ENCODE measurements around the gene CS.
"Not testable (repeated sequence)": the region's sequence is repeated elsewhere in the genome, so short reads cannot be mapped to it uniquely, and the experiment has no call there.

The CS gene

DNA sequence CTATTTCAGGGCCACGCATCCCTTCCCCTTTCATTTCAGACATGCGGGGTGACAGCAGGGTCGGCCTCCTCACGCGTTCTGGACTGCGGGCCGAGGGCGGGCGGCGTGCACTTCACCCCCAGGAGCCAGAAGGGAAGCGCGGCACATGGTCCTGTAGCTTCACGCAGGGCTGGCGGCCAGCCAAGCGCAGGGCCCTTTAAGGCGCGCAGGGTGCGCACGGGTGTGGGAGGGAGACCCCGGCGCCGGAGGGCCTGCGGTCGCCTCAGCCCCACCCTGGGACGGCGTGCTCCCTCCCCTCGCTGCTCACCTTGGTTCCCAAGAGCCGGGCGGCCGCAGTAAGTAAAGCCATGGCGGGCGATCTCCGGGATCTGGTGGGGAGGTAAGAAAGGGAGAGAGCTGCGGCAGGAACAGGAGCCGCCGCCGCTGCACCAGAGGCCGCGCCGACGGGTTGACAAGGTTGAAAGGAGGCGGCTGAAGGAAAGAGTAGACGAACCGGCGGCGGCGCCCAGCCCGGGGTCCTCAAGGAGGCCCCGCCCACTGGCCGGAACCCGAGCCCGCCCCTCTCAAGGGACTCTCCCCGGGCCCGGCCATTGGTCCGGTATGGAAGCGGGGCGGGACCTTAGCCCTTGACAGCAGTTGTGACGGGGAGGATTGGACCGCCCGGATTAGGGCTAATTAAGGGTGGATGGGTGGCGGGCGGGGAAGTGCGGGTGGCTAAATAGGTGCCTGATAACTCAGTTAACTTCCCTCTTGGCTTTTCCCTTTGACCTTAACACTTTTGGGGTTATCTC, at the start of gene CS:
Gene CS (minus strand): TSS at position 478 of the 791 bp plus-strand sequence. CDS start 129 bp downstream, at position 349.
- peak; percentile 99 for DNase-seq

DNA sequence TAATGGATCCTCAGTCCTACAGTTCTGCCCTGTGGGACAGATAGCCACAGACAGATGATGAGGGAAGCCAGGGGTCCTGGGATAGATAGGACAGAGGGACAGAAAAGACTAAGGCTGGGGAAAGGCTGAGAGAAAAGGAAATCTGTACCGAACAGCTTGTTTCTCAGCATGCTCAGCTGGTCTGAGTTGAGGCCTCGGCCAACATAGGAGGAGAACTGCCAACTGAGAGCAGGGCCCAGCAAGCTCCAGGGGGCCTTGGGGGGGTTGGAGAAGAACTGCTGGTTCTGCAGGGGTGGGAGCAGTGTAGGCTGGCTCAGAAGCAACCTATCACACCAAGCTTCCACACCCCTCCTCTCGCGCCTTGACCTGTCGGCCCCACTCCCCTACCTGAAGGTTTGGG, 48.6 kb upstream of the CS start:
- DNase-seq = no peak

DNA sequence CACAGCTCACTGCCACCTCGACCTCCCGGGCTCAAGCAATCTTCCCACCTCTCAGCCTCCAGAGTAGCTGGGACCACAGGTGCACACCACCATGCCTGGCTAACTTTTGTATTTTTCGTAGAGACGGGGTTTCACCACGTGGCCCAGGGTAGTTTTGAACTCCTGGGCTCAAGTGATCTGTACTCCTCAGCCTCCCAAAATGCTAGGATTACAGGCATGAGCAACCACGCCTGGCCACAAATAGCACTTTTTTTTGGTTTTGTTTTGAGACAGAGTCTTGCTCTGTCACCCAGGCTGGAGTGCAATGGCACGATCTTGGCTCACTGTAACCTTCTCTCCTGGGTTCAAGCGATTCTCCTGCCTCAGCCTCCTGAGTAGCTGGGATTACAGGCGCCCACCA, 47.1 kb upstream of the CS start:
- not testable (repeated sequence) for DNase-seq

DNA sequence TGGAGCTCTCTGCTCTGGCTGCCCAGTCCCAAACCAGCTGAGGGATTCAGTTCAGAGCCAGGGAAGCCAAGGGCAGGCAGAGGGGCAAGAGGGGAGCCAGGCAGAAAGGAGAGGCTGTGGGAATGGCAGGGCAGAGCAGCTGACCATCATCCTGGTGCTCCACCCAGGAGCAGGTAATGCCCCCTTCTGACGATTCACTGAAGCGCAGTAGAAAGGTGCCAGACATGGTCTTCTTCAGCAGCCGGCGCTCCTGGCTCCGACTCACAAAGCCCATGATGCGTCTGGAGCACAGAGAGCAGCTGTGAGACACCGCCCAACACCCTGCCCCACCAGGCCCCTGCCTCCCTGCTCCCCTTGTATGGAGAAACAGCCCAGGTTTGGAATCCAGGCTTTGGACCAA, 46.5 kb upstream of the CS start:
- peak; percentile 8 for DNase-seq

DNA sequence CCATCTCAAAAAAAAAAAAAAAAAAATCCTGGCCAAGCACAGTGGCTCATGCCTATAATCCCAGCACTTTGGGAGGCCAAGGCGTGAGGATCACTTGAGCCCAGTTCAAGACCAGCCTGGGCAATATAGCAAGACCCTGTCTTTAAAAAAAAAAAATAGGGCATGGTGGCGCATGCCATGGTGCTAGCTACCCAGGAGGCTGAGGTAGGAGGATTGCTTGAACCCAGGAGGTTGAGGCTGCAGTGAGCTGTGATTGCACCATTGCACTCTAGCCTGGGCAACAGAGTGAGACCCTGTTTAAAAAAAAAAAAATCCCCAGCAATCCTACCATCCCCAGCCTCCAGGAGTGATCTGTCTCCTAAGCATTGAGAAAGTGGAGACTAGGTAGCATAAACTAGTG, 42.2 kb upstream of the CS start:
- DNase-seq = not testable (repeated sequence)

DNA sequence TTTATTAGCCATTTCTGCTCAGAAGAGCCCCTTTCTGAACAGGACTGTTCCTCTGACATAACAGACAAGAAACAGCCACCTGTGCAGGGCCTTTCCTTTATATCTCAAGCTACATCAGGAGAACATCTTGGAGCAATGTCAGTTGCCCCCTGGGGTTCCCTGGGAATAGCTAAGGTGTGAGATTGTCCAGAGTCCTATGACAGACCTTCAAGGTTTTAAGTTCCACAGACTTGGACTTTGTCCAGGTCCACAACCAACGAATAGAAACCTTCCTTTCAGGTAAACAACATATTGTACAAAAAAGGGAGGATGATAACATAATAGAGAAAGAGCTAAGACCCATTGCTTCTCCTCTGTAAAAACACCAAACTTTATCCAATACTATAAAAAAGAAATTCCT, 41.5 kb upstream of the CS start:
- DNase-seq = no peak

DNA sequence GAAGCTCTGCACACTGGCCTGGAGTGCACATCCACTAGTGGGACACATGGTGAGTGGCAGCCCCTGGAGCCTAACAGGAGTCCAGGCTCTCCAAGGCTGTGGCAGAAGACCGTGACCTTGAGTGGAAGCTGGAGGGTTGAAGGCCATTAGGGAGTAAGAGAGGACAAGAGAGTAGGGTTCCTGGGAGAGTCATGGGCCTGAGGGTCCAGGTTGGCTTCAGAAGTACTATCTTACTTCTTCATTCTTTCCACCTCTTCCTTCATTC, 39.0 kb upstream of the CS start:
- DNase-seq = no peak

DNA sequence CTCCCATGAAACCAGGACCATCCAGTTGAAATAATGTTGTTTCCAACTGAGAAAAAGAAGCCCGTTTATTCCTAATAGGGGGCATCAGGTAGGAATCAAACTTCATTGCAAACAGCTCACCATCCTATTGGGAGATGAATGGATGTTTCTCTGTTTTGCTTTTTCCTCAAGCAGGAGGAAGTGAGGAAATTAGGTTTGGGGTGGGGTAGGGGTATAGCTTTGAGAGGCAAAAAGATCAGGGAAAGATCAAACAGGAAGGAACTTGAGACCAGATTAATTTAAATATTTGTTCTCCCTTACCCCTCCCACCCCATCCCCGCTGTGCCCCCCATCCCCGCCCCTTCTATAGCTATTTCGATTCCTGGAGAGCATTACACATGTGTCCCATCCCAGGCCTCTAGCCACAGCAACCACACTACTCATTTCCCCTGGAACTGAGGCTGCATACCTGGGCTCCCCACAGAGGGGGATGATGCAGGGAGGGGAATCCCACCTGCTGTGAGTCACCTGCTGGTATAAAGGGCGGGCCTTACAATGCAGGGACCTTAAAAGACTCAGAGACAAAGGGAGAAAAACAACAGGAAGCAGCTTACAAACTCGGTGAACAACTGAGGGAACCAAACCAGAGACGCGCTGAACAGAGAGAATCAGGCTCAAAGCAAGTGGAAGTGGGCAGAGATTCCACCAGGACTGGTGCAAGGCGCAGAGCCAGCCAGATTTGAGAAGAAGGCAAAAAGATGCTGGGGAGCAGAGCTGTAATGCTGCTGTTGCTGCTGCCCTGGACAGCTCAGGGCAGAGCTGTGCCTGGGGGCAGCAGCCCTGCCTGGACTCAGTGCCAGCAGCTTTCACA, 38.4 kb upstream of the CS start, which contains the start of gene IL23A:
Gene IL23A (plus strand): TSS at position 577 of the 850 bp plus-strand sequence. CDS start 161 bp downstream, at position 738.
- DNase-seq = peak; percentile 79

DNA sequence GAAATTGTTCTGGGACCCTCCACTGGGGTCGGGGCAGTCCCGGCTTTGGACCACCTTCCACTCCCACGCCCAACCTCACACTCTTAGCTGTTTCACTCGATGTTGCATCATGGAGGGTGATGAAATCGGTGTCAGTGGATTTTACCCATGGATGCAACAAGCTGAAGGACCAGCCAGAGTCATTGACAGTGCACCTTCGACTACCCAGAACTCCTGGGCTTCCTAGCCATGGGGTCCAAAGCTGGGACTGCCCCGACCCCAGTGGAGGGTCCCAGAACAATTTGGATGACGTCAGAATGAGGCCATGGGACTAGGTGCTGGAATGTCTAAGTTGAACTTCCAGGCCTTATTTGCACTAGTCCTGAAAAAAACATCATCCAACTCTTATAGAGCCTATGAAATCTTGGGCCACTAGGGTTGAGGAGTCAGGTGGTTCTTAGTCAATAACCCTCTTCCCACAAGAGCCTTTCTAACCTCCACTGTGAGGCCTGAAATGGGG, 37.7 kb upstream of the CS start:
- no peak for DNase-seq

DNA sequence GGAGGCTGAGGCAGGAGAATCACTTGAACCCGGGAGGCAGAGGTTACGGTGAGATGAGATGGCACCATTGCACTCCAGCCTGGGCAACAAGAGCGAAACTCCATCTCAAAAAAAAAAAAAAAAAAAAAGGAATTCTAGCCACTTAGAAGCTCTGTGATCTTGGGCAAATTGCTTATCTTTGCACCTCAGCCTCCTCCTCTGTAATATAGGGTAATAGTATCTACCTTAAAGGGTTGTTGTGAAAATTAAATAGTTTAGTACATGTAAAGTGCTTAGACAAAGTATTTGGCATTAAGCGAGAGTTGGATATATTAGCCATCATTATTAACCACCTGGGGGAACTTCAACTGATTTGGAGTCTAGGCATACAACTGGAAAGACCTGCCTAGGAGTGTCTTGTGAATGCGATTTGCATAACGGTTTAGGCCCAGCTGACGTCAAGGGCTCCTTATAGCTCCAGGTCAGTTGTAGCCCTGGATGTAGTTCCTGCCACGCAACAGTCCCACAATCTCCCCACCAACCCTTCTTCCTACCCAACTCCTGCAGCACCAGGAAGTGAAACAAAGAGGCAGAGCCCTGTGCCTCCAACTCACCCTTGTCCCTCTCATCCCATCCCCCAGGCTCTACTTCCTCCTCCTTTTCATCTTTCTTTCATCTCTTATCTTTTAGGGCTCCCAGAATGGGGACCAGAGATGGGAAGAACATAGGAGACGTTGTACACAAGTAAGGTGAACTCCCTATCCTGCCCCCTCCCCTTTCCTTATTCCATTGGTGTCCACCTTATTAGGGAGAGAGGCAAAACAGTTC, 36.4 kb upstream of the CS start:
- DNase-seq = no peak

DNA sequence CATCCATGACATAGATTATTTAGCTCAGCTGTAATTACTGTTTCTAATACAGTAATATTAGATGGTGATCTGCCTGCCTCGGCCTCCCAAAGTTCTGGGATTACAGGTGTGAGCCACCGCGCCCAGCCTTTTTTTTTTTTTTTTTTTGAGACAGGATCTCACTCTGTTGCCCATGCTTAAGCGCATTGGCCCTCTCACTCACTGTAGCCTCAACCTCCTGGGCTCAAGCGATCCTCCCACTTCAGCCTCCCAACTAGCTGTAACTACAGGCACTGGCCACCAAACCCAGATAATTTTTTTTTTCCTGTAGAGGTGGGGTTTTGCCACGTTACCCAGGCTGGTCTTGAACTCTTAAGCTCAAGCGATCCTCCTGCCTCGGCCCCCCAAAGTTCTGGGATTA, 35.4 kb upstream of the CS start:
- DNase-seq = not testable (repeated sequence)

DNA sequence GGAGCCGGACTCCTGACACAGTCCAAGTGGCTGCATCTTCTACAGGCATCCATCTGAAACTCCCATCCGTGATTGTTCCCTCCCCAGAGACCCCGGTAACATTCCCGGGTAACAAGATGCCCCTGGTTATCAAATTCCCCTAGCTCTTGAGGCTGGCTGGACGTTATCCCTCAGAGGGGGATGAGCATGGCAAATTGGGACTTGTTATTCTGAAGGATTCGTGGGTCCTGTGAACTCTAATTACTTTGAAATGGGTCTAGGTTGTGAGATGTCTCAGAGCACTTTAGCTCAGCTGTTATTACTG, 34.3 kb upstream of the CS start:
- no peak for DNase-seq

DNA sequence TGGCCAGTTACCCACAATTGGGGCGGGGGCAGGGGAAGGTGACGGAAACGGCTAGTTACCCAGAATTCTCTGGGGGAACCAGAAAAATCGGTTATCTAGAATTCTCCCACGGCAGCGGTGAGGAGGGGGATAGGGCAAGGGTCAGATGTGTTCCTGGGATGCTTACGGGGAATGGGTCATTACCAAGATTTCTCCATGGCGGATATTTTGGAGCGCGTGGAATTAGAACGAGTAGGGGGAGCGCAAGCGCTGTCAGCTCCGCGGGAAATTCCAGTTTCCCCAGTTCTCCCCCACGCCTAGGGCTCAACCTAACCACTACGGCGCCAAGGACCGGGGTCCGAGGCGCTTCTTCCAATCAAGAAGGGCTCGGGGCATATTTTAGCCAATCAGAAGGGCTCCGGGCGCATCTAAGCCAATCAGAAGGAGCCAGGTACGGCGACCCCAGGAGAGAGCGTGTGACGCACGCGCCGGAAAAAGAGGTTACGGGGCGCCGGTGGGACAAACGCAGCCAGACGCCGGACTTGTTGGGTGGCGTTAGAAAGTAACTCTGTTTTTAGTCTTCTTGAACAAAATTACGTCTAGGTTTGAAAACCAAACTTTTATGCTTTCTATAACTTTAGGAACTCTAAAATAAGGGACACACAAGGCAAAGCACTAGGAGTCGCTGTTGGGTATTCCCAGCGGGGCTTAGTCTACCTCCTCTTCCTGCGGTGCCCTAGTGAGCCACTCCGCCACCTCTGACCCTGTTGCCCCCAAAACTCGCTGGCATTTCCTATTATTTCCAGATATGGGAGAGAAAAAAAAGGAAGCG, 33.8 kb upstream of the CS start, which contains the start of gene PAN2:
Gene PAN2 (minus strand): TSS at position 322 of the 811 bp plus-strand sequence. CDS start 906 bp downstream, outside the sequence.
- DNase-seq = peak; percentile 90

DNA sequence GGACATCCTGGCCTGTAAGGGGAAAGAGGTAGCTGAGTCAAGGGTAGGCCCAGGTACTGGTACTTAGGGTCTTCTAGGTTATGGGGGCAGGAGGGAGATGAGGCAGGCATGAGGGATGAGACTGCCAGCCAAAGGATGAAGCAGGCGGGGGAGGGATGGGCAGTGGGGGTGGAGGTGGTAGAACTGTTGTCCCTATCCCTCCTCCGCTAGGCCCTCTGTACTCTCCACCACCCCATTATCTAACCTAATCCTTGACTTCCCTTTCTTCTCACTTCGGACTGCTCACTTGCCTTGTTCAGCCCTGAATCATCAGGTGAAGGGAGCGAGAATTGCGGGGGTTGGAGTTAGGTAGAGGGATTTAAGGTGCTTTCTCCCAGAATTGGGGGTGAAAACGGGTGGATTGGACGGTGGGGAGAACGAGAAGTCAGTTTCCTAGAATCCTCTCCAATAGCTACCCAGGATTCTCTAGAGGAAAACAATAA, 33.1 kb upstream of the CS start:
- no peak for DNase-seq

DNA sequence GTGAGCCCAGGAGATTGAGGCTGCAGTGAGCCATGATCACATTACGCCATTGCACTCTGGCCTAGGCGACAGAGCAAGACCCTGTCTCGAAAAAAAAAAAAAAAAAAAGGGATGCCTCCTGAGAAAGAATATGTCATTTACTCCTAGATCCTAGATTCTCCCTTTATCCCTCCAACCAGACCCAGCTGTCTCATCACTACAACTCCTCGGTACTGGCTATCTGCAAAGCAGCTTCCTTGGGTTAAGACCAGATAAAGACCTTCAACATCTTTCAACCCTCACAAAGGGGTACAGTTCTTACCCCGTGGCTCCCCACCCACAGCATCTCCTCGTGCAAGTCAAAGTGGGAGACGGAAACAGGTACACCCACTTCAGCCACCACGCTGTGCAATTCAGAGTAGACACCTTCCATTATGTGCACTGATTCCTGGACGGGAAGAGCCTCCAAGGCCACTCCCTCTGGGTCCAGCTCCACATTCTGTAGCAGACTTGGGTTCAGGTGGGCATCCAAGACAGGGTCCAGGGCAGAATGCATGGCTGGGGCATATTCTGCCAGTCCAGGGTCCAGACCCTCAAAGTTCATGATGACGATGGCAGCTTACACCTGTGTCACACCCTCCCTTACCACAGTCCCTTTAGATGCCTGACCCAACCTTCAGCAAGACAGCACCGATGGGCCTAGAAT, 32.5 kb upstream of the CS start:
- DNase-seq = no peak

DNA sequence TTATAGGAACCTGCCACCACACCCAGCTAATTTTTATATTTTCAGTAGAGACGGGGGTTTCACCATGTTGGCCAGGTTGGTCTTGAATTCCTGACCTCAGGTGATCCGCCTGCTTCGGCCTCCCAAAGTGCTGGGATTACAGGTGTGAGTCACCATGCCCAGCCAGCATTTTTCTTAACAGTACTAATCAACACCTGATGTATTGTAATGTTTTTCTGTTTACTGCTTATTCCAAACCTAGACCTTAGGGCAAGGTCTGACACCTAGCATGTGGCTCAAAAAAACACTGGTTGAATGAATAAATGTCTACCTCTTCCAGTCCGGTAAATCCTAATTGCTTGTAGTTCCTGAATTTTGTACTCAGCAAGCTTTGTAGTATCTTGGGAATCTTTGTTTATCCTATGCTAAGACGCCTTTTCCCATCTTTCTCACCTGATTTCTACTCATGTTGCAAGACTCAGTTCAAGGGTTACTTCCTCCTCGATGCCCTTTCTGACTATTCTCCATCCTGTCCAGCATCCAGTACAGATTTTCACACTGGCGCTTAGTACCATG, 30.9 kb upstream of the CS start:
- DNase-seq = no peak

DNA sequence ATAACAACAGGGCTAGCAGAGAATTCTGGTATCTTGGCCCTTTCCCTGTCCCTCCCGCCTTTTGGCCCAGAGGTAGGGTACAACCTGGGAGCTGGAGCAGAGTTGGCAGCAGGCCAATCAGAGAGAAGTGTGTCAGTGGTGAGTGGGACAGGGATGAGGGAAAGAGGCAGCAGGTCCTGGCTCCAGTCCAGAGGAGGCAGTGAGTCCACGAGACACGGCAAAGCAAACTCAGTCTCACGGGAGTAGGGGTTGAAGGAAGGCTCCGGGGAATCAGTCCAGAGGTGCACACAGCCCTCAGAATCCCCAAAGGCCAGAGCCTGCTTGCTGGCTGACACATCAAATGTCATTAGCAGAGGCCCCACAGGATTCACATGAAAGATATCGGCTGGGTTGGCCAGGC, 26.4 kb upstream of the CS start:
- no peak for DNase-seq

DNA sequence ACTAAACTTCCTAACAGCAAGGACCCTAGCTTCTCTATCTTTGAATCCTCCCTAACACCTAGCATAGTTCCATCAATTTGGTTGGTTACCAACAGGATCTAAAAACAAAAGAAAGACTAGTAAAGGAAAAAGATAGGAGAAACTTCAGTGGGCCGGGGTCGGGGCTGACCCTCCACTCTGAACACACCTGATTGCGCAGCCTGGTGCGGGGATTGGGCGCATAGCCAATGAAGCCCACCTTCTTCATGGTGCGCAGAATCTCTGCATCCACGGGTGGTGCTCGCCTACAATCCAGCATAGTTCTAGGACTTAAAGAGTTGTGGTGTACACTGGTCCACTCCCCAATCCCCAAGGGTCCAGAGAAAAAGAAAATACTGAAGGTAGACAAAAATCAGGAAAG, 26.0 kb upstream of the CS start:
- DNase-seq = no peak

DNA sequence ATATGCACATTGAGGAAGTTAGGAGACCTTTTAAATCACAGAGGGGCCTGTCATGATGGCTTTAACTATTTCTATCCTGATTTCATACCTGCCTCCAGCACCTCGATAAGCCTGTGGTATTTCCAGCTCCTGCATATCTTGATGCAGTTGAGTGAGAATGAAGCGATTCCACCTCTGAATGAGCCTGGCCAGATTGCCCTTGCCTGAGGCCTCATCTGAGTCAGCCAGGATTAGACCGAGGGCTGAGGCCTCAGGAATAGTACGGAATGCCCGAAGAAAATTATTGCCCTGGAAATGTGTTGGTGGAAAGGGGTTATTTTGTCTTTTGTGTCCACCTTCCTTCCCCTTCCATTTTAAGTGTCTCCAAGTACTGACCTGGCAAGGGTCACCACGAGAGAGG, 24.1 kb upstream of the CS start:
- no peak for DNase-seq

DNA sequence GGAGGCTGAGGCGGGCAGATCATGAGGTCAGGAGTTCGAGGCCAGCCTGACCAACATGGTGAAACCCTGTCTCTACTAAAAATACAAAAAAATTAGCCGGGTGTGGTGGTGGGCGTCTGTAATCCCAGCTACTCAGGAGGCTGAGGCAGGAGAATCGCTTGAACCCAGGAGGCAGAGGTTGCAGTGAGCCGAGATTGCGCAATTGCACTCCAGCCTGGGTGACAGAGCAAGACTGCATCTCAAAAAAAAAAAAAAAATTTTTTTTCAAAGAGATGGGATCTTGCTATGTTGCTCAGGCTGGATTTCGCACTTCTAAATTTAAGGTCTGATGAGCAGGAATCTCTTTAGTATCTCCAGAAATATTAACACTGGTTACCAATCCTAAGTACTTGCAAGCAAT, 21.5 kb upstream of the CS start:
- not testable (repeated sequence) for DNase-seq

DNA sequence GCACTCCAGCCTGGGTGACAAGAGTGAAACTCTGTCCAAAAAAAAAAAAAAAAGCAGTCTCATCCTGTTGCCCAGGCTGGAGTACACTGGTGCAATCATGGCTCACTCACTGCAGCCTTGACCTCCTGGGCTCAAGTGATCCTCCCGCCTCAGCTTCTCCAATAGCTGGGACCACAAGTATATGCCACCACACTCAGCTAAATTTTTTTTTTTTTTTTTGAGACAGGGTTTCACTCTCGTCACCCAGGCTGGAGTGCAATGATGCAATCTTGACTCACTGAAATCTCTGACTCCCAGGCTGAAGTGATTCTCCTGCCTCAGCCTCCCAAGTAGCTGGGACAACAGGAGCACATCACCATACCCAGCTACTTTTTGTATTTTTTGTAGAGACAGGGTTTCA, 20.9 kb upstream of the CS start:
- DNase-seq = no peak

Data from activated gamma-delta T cell treated with Interleukin-2 at 50 U/mL for 16 hours (primary cell).